ENCODE data around the gene KTN1.

DNA sequence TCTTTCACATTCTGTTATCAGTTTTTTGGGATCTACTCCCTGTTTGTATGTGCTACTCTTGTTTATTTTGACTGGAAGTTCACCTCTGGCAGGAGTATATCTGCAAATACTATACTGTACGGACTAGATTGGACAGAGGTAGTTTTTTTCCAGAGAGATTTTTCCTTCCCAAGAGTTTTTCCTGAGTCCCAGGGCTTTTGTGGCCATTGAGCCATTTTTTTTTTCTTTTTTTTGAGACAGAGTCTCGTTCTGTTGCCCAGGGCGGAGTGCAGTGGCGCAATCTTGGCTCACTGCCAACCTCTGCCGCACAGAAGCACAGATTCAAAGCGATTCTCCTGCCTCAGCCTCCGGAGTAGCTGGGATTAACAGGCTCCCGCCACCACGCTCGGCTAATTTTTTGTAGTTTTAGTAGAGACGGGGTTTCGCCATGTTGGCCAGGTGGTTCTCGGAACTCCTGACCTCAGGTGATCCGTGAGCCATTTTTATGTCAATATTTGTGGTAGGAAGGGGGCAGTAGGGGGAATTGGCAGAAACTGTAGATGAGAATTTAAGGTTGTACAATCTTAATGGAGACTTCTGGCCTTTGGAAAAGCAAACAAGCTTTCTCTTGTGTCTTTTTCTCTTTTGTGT lies 19.4 kb downstream of the KTN1 start:
- TF ChIP-seq EP300 (IDR thresholded peaks at IDR 0.05) (no peak), POLR2AphosphoS5 (IDR thresholded peaks at IDR 0.05) (no peak), POLR2A (IDR thresholded peaks at IDR 0.05) (no peak)
- TF ChIP-seq, protein P1, sequence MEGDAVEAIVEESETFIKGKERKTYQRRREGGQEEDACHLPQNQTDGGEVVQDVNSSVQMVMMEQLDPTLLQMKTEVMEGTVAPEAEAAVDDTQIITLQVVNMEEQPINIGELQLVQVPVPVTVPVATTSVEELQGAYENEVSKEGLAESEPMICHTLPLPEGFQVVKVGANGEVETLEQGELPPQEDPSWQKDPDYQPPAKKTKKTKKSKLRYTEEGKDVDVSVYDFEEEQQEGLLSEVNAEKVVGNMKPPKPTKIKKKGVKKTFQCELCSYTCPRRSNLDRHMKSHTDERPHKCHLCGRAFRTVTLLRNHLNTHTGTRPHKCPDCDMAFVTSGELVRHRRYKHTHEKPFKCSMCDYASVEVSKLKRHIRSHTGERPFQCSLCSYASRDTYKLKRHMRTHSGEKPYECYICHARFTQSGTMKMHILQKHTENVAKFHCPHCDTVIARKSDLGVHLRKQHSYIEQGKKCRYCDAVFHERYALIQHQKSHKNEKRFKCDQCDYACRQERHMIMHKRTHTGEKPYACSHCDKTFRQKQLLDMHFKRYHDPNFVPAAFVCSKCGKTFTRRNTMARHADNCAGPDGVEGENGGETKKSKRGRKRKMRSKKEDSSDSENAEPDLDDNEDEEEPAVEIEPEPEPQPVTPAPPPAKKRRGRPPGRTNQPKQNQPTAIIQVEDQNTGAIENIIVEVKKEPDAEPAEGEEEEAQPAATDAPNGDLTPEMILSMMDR (IDR thresholded peaks at IDR 0.05), result no peak
